Measurements from ENCODE around the gene IFI27L1. TPM values are rescaled to one million over a fixed set of nuclear protein-coding genes. Genes with fewer than 3 reads are reported as not detected.

The IFI27L1 gene
- total RNA-seq, 2 donors from 2014 or later, result 11.1 to 138 TPM

DNA sequence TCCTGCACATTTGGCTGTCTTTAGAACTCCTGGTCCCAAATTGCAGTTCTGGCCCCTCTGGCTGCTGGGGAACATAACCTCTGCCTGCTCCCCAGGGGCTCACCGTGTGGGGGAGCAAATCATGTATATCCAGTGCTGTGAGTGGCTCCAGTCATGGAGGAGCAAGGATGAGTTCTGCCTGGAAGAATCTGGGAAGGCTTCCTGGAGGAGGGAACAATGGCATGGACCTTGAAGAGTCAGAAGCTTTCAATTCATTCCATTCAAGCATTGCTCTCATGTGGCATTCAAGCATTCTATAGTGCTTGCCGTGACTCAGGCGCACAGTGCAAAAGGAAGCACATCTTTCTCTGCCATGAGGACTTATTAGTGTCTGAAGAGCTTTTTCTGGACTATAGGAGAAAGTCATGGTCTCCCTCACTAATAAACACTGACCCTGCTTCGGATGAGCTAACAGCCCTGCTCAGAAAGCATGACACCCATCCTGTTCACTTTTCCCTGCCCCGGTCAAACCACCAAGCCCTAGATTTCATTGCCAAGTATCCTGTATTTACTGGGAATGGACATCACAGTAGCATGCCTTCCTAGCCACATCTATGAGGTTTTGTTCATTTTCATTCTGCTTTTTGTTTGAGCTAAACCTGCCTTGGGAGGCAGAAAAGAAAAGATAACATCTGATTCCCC is 32.9 kb downstream of the IFI27L1 start:
- DNase-seq (ENCODE audit: low spot score), result no peak
- H3K4me3 ChIP-seq, result no peak overlapping the region
- no peaks in the 10 kb centered on the region for H3K9me3 ChIP-seq
- H3K36me3 ChIP-seq, result no peaks in the 10 kb centered on the region
- H3K27me3 ChIP-seq (replicated peaks; ENCODE audit: insufficient read depth), result no peaks in the 10 kb centered on the region
- WGBS, result 79% methylated on average over 5 of the region's 5 CpGs
- TF ChIP-seq POLR2A (IDR thresholded peaks at IDR 0.05) (no peak), CTCF (IDR thresholded peaks at IDR 0.05) (no peak), POLR2AphosphoS5 (IDR thresholded peaks at IDR 0.05) (no peak)
- H3K4me1 ChIP-seq (replicated peaks), result no peaks in the 10 kb centered on the region
- no peak overlapping the region for H3K27ac ChIP-seq
- intact Hi-C loops (cut with DNase I), result no loop called here

- 59% methylated on average over 5 of the region's 5 CpGs for WGBS
- Histone ChIP-seq H3K27ac (no peak overlapping the region), H3K36me3 (no peaks in the 10 kb centered on the region), H3K27me3 (replicated peaks; ENCODE audit: insufficient read depth) (no peaks in the 10 kb centered on the region), H3K4me3 (no peak overlapping the region), H3K9me3 (no peaks in the 10 kb centered on the region), H3K4me1 (replicated peaks) (no peaks in the 10 kb centered on the region)
- no peak for TF ChIP-seq POLR2A (IDR thresholded peaks at IDR 0.05)
- TF ChIP-seq CTCF (IDR thresholded peaks at IDR 0.05), result no peak
- TF ChIP-seq POLR2AphosphoS5 (IDR thresholded peaks at IDR 0.05), result no peak
- intact Hi-C loops (cut with DNase I), result no loop called here
- no peak for DNase-seq (ENCODE audit: low spot score)
These were observed 33.5 kb downstream of the IFI27L1 start for GRCh38 chr14:94114589-94115057.

- 39% methylated on average over 4 of the region's 4 CpGs for WGBS
- DNase-seq (ENCODE audit: low spot score), result no peak
- no peaks in the 10 kb centered on the region for H3K36me3 ChIP-seq
- H3K9me3 ChIP-seq, result no peaks in the 10 kb centered on the region
- no peak overlapping the region for H3K27ac ChIP-seq
- H3K4me1 ChIP-seq (replicated peaks), result no peaks in the 10 kb centered on the region
- no peak for TF ChIP-seq POLR2A (IDR thresholded peaks at IDR 0.05)
- TF ChIP-seq POLR2AphosphoS5 (IDR thresholded peaks at IDR 0.05), result no peak
- TF ChIP-seq CTCF (IDR thresholded peaks at IDR 0.05), result no peak
- H3K27me3 ChIP-seq (replicated peaks; ENCODE audit: insufficient read depth), result no peaks in the 10 kb centered on the region
- H3K4me3 ChIP-seq, result no peak overlapping the region
- intact Hi-C loops (cut with DNase I), result no loop called here
These were observed 34.0 kb downstream of the IFI27L1 start for GRCh38 chr14:94115058-94115591.

DNA sequence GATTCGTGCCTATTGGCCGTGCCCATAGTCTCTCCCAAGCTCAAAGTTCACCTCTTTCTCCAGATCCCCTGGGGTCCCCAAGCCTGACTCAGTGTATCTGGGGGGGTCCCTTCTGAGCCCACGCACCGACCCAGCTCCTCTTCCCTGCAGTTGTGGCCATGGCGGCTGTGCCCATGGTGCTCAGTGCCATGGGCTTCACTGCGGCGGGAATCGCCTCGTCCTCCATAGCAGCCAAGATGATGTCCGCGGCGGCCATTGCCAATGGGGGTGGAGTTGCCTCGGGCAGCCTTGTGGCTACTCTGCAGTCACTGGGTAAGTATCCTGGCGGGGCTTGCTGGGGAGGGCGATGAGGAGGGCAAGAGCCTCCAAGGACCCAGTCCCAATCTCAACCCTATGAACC is 34.5 kb downstream of the IFI27L1 start:
- Histone ChIP-seq H3K4me1 (replicated peaks) (no peaks in the 10 kb centered on the region), H3K27me3 (replicated peaks; ENCODE audit: insufficient read depth) (no peaks in the 10 kb centered on the region), H3K9me3 (no peaks in the 10 kb centered on the region), H3K27ac (no peak overlapping the region), H3K36me3 (no peaks in the 10 kb centered on the region), H3K4me3 (no peak overlapping the region)
- 84% methylated on average over 9 of the region's 15 CpGs for WGBS
- intact Hi-C loops (cut with DNase I), result no loop called here
- DNase-seq (ENCODE audit: low spot score), result no peak
- TF ChIP-seq POLR2AphosphoS5 (IDR thresholded peaks at IDR 0.05) (no peak), POLR2A (IDR thresholded peaks at IDR 0.05) (no peak), CTCF (IDR thresholded peaks at IDR 0.05) (no peak)

DNA sequence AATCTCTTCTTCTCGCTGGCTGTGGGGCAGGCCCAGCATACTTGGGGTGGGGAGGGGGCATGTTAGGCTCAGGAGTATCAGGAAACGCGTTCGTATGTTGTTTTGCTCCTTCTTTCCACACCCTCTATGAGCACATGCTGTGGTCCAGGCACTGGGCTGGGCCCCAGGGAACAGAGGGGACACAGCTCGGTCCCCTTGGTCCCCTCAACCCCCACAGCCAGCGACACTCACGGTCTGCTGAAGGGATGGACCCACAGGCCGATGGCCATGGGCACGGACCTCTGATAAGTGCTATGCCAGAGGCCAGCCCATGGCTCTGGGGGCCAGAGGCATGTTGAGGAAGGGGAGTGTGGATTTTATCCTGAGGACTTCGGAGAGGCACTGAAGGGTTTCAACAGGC is 35.6 kb downstream of the IFI27L1 start:
- H3K9me3 ChIP-seq, result no peaks in the 10 kb centered on the region
- H3K27ac ChIP-seq, result no peak overlapping the region
- H3K4me1 ChIP-seq (replicated peaks), result no peaks in the 10 kb centered on the region
- 86% methylated on average over 10 of the region's 10 CpGs for WGBS
- DNase-seq (ENCODE audit: low spot score), result no peak
- no peak overlapping the region for H3K4me3 ChIP-seq
- H3K27me3 ChIP-seq (replicated peaks; ENCODE audit: insufficient read depth), result no peaks in the 10 kb centered on the region
- H3K36me3 ChIP-seq, result no peaks in the 10 kb centered on the region
- intact Hi-C loops (cut with DNase I), result no loop called here
- TF ChIP-seq POLR2AphosphoS5 (IDR thresholded peaks at IDR 0.05), result no peak
- no peak for TF ChIP-seq POLR2A (IDR thresholded peaks at IDR 0.05)
